ENCODE measurements around the gene ADRM1. TPM values are rescaled to one million over a fixed set of nuclear protein-coding genes. Genes with fewer than 3 reads are reported as not detected.

The ADRM1 gene
- total and polyA plus RNA-seq, 10 of the 15 experiments (the other 5 are each of a cell fraction or from before 2014, with no cell fraction given) = 3.4 to 213 (median 95.9) TPM

DNA sequence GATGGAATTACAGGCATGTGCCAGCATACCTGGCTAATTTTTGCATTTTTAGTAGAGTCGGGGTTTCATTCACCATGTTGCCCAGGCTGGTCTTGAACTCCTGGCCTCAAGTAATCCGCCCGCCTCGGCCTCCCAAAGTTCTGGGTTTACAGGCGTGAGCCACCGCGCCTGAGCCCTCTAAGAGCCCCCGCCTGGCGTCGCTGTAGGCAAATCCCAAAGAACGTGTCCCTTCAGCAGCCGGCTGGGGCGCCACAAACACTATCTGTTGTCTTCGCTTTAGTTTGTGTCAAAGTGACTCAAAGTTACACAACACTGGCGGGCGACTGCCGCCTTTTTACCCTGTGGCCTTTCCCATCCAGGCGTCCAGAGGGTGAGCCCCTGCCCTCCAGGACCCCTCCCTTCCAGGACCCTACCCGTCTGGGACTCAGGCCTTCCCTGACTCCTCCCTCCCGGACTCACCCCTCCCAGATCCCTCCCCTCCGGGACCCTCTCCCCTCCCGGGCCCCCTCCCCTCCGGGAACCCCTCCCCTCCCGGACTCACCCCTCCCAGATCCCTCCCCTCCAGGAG is 940 bp upstream of the ADRM1 start (continued):
- TF ChIP-seq NRF1 (conservative IDR thresholded peaks at IDR 0.05; ENCODE audit: low read depth, low read length) = no peak
- no peak for TF ChIP-seq CBX5 (IDR thresholded peaks at IDR 0.05; ENCODE audit: low read depth)
- TF ChIP-seq, protein P1, sequence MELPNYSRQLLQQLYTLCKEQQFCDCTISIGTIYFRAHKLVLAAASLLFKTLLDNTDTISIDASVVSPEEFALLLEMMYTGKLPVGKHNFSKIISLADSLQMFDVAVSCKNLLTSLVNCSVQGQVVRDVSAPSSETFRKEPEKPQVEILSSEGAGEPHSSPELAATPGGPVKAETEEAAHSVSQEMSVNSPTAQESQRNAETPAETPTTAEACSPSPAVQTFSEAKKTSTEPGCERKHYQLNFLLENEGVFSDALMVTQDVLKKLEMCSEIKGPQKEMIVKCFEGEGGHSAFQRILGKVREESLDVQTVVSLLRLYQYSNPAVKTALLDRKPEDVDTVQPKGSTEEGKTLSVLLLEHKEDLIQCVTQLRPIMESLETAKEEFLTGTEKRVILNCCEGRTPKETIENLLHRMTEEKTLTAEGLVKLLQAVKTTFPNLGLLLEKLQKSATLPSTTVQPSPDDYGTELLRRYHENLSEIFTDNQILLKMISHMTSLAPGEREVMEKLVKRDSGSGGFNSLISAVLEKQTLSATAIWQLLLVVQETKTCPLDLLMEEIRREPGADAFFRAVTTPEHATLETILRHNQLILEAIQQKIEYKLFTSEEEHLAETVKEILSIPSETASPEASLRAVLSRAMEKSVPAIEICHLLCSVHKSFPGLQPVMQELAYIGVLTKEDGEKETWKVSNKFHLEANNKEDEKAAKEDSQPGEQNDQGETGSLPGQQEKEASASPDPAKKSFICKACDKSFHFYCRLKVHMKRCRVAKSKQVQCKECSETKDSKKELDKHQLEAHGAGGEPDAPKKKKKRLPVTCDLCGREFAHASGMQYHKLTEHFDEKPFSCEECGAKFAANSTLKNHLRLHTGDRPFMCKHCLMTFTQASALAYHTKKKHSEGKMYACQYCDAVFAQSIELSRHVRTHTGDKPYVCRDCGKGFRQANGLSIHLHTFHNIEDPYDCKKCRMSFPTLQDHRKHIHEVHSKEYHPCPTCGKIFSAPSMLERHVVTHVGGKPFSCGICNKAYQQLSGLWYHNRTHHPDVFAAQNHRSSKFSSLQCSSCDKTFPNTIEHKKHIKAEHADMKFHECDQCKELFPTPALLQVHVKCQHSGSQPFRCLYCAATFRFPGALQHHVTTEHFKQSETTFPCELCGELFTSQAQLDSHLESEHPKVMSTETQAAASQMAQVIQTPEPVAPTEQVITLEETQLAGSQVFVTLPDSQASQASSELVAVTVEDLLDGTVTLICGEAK (IDR thresholded peaks at IDR 0.05; ENCODE audit: borderline replicate concordance) = no peak
- peak; percentile 87; the same call in 1 of the 2 replicates for TF ChIP-seq RB1 (IDR thresholded peaks at IDR 0.05; ENCODE audit: borderline replicate concordance)
- TF ChIP-seq EGR1 (IDR thresholded peaks at IDR 0.05; ENCODE audit: borderline replicate concordance in 1 of 2, low read depth in 2 of 2, low read length in 2 of 2) = no peak
- TF ChIP-seq POLR2AphosphoS2 (IDR thresholded peaks at IDR 0.05; ENCODE audit: low read depth, low read length) = no peak
- TF ChIP-seq GATAD2B (conservative IDR thresholded peaks at IDR 0.05; ENCODE audit: low read depth) = peak; percentile 7; the same call in 1 of the 2 replicates
- TF ChIP-seq, protein P2, sequence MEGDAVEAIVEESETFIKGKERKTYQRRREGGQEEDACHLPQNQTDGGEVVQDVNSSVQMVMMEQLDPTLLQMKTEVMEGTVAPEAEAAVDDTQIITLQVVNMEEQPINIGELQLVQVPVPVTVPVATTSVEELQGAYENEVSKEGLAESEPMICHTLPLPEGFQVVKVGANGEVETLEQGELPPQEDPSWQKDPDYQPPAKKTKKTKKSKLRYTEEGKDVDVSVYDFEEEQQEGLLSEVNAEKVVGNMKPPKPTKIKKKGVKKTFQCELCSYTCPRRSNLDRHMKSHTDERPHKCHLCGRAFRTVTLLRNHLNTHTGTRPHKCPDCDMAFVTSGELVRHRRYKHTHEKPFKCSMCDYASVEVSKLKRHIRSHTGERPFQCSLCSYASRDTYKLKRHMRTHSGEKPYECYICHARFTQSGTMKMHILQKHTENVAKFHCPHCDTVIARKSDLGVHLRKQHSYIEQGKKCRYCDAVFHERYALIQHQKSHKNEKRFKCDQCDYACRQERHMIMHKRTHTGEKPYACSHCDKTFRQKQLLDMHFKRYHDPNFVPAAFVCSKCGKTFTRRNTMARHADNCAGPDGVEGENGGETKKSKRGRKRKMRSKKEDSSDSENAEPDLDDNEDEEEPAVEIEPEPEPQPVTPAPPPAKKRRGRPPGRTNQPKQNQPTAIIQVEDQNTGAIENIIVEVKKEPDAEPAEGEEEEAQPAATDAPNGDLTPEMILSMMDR (IDR thresholded peaks at IDR 0.05 in 2 of 3, conservative IDR thresholded peaks at IDR 0.05 in 1 of 3; ENCODE audit: control insufficient read depth in 2 of 3, extremely low read depth in 1 of 3, insufficient read depth in 1 of 3, low read depth in 3 of 3, low read length in 3 of 3) = peak; percentile 85 to 96 (median 92)
- TF ChIP-seq, protein P3, sequence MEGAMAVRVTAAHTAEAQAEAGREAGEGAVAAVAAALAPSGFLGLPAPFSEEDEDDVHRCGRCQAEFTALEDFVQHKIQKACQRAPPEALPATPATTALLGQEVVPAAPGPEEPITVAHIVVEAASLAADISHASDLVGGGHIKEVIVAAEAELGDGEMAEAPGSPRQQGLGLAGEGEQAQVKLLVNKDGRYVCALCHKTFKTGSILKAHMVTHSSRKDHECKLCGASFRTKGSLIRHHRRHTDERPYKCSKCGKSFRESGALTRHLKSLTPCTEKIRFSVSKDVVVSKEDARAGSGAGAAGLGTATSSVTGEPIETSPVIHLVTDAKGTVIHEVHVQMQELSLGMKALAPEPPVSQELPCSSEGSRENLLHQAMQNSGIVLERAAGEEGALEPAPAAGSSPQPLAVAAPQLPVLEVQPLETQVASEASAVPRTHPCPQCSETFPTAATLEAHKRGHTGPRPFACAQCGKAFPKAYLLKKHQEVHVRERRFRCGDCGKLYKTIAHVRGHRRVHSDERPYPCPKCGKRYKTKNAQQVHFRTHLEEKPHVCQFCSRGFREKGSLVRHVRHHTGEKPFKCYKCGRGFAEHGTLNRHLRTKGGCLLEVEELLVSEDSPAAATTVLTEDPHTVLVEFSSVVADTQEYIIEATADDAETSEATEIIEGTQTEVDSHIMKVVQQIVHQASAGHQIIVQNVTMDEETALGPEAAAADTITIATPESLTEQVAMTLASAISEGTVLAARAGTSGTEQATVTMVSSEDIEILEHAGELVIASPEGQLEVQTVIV (IDR thresholded peaks at IDR 0.05; ENCODE audit: borderline replicate concordance, partially characterized antibody) = no peak
- TF ChIP-seq, protein P4, sequence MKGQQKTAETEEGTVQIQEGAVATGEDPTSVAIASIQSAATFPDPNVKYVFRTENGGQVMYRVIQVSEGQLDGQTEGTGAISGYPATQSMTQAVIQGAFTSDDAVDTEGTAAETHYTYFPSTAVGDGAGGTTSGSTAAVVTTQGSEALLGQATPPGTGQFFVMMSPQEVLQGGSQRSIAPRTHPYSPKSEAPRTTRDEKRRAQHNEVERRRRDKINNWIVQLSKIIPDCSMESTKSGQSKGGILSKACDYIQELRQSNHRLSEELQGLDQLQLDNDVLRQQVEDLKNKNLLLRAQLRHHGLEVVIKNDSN (IDR thresholded peaks at IDR 0.05; ENCODE audit: borderline replicate concordance, extremely low read length, insufficient read depth, low read depth, low read length) = no peak
- no peak for TF ChIP-seq SMAD1 (IDR thresholded peaks at IDR 0.05; ENCODE audit: low read depth, partially characterized antibody)
- TF ChIP-seq TBL1XR1 (IDR thresholded peaks at IDR 0.05; ENCODE audit: low read depth, low read length) = no peak
- TF ChIP-seq CEBPB (IDR thresholded peaks at IDR 0.05; ENCODE audit: borderline replicate concordance in 1 of 2, low read depth in 2 of 2, low read length in 2 of 2) = peak in 1 of 2 experiments; percentile 45; a peak in 1 of 4 replicates
- peak; percentile 33; the same call in 1 of the 2 replicates for TF ChIP-seq ZNF24 (IDR thresholded peaks at IDR 0.05)
- TF ChIP-seq ZNF622 (IDR thresholded peaks at IDR 0.05) = no peak
